GM18519 (cell line): ENCODE measurements around the gene SYNDIG1L.
A peak's percentile ranks its signal among the peaks of the same experiment; 100 is the strongest.
"Not testable (repeated sequence)": the region's sequence is repeated elsewhere in the genome, so short reads cannot be mapped to it uniquely, and the experiment has no call there.

Experiments
- ATAC-seq: cut with Tn5 transposase; IDR thresholded peaks from one replicate; pipeline ENCODE4 v1.9.1; 2021; ENCODE audit warnings: mild to moderate bottlenecking, moderate library complexity; ENCODE audit not compliant: unreplicated experiment, low FRiP score

The SYNDIG1L gene

DNA sequence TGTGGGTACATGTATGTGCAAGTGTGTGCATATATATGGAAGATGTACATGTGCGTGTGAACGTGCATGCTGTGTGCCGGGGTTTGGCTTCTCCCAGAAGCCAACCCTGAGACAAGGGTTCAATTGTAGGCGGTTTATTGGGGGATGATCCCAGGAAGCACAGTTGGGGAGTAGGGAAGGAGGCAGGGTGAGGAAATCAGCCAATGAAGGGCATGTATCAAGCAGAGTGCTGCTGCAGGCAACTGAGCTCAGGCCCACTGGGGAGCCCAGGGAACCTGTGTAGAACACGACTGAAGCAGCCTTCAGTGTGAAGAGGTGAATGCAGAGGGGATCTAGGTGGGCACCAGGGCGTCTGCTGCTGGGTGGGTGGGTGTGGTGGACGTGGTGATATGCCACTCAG is 21.6 kb downstream of the SYNDIG1L start:
- no peak for ATAC-seq

DNA sequence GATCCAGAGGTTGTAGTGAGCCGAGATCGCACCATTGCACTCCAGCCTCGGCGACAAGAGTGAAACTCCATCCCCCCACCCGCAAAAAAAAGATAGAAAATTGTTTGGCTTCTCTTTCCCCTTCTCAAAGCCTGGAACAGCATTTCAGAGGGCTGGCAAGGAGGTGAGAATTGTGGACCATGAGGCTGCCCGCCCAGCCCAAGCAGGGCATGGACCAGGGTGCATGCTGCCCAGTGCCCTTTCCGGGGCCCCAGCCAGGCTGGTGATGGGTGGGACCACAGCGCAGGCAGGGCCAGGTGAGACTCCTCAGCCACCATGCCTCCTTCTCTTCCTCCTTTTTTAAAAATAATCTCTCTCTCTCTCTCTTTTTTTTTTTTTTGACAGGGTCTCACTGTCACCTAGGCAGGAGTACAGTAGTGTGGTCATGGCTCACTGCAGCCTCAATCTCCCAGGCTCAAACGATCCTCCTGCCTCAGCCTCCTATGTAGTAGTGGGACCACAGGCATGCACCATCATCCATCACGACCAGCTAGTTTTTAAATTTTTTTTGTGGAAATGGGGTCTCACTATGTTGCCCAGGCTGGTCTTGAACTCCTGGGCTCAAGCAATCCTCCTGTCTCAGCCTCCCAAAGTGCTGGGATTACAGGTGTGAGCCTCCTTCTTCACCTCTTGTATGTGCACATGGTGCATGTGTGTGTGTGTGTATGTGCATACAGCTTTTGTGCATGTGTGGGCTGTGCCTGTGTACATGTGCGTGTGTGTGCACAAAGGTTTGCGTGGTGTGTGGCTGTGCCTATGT is 22.2 kb downstream of the SYNDIG1L start:
- no peak for ATAC-seq

DNA sequence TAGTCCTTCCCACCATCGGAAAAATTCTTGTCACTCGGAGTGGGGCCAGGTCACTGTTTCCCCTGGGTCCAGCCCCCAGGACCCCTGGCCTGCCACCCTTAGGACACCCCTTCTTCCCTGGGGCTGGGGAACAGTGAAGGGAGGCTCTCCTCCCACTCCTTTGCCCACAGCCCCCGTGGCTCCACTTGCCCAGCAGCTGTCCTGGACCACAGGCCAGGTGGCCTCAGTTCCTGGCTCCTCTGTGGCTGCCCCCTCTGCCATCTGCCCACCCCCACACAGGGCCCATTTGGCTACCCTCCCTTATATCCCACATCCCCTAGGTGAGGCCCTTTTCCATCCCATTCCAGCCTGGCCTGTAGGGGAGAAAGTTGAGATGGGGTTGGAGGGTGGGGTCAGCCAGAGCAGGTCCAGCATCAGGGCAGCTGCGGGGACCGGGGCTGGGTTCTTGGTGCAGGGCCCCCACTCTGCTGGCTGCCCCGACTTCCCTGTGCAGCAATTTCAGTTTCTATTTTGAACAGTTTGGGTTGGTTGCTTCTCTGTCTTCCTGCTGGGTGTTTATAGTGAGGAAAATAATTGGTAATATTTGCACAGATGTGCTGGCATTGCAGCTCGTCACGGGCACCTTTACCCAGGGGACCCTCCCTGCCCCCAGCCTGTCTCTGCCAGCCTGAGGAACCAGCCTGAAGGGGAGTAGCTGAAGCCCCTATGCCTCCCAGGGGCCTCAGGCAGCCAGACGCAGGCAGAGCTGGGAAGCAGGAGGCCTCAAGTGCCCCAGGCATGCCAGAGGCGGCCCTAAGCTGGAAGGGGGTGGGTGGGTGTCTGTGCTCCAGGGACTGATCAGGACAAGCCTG is 23.4 kb downstream of the SYNDIG1L start:
- ATAC-seq, result no peak

DNA sequence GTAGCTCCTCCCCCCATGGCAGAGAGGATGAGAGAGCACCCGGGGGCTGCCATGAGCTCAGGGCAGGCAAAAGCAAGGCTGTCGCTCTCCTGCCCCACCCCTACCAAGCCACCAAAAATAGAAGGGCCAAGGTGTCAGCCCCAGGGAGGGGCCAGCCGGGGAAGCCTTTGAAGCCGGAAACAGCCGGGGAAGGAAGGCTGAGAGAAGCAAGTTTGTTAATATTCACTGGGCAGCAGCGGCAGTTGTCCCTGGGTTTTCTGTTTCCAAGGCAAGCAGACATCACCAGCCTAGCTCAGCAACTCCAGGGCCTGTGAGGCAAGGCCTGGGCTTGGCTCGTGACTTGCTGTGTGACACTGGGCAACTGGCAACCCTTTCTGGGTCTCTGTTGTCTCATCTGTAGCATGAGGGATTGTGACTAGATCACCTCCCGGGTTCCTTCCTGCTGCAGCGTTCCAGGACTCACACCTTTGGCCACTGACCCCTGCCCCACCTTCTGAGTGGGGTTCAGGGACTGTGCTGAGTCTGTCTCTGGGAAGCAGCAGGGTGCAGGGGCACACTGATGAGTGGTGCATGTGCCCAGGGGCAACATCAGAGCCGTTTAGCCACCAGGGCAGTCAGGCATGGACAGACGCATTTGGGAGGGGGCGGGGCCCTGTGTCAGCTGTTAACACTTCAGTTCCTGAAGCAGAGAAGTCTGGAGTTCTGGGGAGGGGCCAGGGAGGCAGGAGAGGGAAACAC is 24.3 kb downstream of the SYNDIG1L start:
- ATAC-seq, result peak; percentile 52

DNA sequence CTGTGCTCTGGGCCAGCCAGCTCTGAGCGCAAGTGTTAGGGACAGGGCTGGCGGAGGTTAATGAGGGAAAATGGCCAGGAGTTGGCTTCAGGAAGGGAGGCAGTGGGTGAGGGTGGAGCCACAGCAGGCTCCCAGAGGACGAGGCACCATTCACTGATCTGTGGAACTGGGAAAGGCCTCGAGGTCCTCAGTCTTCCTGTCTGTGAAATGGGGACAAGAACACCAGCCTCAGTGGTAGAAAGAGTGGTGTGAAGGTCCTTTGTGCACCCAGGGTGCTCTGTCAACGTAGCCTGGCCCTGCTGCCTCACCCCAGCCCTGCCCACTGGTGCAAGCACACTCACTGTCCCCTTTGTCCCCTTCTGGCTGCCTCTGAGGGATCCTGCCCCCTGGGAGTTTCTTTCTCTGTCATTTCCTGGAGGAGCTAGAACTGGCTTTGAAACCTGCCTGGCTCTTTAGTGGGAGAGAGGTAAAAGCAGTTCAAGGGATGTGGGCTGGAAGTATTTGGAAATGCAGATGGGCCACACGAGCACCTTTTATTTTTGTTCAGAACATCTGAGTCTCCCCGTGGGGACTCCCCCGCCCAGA is 25.0 kb downstream of the SYNDIG1L start:
- ATAC-seq, result no peak

DNA sequence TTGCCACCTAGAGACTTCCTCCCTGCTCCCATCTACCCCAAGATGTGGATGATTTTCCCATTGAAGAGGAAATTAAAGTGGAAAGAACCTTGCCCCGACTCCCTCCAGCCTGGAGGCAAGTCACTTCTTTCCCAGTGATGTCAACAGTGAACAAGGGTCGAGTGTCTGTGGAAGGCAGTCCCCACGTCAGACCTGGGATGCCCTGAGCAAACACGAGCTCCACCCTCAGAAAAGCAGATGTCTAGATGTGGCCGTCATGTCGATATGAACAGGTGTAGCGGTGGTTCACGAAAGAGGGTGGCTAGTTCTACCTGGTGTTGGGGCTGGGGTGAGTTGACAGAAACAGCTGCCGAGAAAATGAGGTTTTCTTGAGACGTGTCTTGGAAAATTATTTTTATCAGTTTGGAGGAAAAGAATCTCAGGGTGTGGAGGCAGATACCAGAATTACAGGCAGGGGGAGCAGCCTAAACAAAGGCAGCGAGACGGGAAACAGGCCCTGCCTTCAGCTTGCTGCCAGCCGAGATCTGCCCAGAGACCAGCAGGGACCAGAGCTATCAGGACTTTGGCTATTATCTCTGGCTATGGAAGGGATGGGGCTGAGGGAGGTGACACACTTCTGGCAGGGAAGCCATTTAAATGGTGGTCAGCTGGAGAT is 25.9 kb downstream of the SYNDIG1L start:
- no peak for ATAC-seq

DNA sequence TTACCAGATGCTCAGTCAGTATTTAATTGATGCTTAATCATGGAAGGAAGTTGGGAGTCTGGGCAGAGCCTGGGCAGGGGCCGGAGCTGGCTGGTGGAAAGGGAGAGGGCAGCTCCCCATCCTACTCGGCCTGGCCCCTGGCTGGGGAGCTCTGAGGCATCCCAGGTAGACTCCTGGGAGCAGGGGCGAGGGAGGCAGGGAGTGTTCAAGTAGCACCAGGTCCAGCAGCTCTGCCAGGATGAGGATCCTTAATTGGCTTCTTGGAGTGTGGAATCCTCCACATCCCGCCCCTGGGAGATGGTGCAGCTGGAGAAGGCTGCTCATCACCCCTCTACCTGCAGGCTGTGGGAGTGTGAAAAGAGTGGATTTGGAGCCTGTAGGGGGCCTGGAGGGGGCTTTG is 30.9 kb downstream of the SYNDIG1L start:
- no peak for ATAC-seq

DNA sequence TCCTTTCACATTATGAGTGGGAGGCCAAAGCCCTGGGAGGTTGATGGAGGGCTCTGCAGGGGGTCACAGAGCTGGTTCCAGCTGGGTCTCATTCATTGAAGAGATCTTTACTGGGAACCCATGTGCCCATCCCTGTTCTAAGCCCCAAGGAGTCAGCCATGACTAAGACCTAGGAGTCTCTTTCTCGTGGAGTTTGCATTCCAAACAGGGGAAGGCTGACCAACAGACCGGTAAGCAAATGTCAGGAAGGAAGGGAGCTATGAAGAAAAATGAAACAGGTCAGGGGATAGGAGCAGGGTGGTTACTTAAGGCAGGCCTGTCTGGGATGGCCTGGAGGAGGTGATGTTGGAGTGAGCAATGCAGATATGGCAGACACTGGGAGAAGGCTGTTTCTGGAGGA is 31.5 kb downstream of the SYNDIG1L start:
- ATAC-seq, result no peak

DNA sequence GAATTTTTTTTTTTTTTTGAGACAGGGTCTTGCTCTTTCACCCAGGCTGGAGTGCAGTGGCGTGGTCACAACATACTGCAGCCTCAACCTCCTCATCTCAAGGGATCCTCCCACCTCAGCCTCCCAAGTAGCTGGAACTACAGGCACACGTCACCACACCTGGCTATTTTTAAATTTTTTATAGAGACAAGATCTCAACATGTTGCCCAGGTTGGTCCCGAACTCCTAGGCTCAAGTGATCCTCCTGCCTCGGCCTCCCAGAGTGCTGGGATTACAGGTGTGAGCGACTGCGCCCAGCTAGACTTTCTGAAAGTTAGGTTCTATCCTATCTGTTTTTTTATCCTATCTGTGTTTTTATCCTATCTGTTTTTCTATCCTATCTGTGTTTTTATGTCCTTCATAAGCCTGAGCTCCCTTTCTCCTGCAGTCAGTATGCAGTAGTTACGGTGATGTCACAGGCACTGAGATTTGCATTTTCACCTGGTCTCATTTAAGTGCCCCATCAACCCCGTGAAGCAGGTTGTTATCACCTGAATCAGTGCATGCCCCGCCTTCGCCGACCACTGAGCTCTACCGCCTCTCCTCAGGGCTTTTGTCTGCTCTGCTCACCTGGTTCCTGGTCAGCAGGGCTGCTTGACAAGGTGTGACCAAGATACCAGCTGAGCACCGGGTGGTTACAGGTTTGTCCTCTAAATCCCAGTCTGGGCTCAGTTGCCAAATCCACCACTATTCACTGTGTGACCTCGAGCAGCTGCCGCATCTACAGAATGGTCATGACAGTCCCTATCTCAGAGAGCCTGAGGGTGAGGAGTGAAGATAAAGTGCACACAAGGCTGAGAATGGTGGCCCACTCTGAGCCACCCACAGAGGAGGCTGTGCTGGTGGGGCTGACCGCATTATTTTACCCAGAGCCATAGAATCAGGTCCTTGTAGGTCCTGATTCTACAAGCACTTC is 33.1 kb downstream of the SYNDIG1L start:
- ATAC-seq, result no peak

DNA sequence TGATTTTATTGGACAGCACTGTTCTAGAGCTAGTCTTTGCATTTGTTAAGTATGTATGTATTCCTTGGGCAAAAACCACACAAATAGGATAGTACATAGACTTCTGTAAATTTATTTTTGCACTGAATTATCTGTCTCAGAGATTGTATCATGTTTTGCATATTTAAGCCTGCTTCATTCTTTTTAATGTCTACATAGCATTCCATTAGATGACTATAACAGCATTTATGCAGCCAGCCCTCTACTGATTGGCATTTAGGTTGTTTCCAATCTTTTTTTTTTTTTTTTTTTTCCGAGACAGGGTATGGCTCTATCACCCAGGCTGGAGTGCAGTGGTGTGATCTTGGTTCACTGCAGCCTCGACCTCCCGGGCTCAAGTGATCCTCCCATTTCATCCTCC is 34.5 kb downstream of the SYNDIG1L start:
- no peak for ATAC-seq

DNA sequence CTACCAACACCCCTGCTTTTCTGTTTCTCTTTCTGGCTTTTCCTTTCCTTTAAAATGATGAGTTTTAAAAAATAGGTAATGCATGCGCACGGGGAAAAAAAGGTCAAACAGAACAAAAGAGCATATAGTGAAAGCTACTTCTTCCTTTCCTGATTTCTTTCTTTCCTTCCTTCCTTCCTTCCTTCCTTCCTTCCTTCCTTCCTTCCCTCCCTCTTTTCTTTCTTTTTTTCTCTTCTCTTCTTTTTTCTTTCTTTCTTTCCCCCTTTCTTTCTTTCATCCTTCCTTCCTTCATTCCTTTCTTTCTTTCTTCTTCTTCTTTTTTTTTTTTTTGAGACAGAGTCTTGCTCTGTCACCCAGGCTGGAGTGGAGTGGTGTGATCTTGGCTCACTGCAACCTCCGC is 35.5 kb downstream of the SYNDIG1L start:
- not testable (repeated sequence) for ATAC-seq

DNA sequence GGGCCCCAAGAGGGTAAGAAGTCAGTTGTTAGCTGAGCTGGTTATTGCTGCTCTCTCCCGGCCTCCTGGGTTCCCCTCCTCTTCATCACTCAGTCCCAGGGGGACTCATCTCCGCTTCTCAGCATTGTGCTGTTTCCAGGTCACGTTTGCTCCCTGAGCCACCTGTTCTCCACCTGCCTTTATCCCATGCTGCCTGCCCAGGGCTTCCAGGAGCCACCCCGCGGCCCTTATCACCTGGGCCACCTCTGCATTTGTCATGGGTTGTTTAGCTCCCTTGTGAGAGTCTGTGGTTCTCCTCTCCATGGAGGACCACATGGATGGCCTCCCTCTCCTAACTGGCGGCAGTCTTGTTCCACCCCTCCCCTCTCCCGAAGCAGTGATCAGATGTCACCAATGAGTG is 36.0 kb downstream of the SYNDIG1L start:
- no peak for ATAC-seq

DNA sequence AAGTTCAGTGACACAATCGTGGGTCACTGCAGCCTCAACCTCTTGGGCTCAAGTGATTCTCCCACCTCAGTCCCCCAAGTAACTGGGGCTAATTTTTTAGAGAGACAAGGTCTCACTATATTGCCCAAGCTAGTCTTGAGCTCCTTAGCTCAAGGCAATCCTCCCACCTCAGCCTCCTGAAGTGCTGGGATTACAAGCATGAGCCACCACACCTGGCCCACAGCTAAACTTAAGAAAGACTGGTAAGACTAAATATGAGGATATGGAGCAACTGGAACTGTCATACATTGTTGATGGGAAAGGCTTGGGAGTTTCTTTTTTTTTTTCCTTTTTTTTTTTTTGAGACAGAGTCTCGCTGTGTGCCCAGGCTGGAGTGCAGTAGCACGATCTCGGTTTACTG is 43.8 kb downstream of the SYNDIG1L start:
- ATAC-seq, result no peak

DNA sequence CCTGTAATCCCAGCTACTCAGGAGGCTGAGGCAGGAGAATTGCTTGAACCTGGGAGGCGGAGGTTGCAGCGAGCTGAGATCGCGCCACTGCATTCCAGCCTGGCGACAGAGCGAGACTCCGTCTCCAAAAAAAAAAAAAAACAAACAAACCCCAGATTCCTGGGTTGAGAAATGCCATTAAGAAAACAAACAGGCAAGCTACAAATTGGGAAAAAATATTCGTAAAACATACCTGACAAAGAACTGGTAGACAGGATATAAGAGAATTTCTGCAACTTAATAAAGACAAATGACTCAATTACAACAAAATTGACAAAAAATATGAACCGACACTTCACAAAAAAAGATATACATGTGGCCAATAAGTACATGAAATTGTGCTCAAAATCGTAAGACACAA is 44.4 kb downstream of the SYNDIG1L start:
- ATAC-seq, result not testable (repeated sequence)

DNA sequence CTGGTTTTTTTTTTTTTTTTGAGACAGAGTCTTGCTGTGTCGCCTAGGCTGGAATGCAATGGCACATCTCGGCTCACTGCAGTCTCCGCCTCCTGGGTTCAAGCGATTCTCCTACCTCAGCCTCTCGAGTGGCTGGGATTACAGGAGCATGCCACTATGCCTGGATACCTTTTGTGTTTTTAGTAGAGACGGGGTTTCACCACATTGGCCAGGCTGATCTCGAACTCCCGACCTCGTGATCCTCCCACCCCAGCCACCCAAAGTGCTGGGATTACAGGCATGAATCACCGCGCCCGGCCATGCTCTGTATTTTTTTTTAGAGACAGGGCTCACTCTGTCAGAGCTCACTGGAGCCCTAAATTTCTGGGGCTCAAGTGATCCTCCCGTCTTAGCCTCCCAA is 45.2 kb downstream of the SYNDIG1L start:
- no peak for ATAC-seq

DNA sequence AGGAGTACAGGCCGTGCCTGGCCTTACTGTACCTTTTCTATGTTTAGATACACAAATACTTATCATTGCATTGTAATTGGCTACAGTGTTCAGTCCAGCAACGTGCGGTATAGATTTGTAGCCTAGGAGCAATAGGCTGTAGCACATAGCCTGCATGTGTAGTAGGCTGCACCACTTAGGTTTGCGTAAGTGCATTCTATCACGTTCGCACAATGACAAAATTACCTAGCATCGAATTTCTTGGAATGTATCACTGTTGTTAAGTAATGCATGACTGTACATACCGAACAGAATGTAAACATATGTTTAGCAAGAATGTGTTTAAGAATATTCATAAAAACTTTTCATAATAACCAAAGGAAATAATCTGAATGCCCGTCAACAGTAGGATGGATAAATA is 45.8 kb downstream of the SYNDIG1L start:
- ATAC-seq, result no peak

DNA sequence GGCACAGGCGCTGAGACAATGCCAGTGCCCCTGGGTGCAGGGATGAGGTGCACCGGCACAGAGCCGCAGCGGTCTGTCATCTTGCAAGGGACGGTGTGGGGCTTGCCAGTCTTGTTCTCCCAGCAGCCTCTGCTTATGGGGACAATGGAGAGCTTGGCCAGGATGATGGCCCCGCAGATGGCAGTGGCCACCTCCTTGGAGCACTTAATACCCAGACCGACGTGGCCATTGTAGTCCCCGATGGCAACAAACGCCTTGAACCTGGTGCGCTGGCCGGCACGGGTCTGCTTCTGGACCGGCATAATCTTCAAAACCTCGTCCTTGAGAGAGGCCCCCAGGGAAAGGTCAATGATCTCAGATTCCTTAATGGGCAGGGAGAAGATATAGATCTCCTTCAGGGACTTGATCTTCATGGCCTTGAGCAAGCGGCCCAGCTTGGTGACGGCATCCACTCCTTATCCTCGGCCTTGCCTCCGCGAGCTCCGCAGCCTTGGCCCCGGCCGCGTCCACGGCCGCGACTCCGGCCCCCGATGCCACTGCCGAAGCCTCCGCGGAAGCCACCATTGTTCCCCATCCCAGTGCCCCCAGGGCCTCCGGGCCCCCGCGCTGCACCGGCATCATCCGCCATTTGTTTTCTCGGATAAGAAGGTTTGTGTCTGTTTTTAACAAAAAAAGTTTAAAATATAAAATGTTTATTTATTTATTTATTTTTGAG is 47.9 kb downstream of the SYNDIG1L start:
- ATAC-seq, result no peak

DNA sequence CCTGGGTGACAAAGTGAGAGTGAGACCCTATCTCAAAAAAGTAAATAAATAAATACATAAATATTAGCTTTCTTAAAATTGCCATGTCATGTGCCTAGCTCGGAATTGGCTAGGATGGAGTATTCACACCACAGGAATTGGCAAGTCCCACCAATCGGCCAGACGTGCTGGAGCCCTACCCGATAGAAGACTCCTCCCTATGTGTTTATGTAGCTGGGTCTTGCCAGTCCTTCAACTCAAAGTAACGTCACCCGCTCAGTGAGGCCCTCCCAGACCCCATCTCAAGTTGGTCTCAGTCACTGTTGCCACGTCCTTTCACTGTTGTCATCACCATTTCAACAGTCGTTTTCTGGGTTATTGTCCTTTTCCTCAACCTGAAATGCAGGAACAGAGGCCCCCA is 57.6 kb downstream of the SYNDIG1L start:
- ATAC-seq, result no peak

DNA sequence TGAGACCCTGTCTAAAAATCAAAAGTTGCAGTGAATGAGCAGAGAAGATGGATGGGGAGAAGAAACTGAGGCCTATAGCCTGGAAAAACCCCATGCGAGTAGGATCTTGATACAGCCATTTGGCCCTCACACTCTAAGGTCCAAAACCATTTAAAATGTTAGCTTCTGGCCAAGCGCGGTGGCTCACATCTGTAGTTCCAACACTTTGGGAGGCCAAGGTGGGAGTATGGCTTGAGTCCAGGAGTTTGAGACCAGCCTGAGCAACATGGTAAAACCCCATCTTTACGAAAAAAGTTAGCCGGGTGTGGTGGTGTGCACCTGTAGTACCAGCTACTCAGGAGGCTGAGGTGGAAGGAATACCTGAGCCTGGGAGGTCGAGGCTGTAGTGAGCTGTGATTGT is 58.0 kb downstream of the SYNDIG1L start:
- no peak for ATAC-seq
